Measurements from ENCODE around the gene FOXO6. TPM values are rescaled to one million over a fixed set of nuclear protein-coding genes. Genes with fewer than 3 reads are reported as not detected.

The FOXO6 gene
- polyA plus RNA-seq, 1 donor (not counting 4 experiments of a cell fraction or from before 2014, with no cell fraction given) = not detected

DNA sequence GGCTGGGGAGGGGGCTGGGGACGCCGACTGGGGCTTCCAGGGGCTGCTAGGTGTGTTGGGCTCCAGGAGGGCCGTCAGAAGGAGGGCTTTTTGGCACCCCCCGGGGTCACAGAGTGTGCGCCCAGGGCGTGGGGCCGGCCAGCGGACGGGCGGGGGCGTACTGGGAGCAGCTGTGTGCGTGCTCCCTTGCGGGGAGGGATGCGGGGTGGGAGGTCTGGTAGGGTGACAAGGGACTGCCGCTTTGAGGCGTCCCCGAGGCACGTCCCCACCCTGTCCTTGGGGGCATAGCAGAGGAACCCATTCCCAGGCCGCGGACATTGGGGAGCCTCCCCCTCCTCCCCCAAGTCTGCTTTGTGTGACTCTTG is 1.1 kb downstream of the FOXO6 start:
- Histone ChIP-seq H3K9me1 (ENCODE audit: control insufficient read depth, extremely low read depth, insufficient read depth, low read length) (peaks cover 3% of the 10 kb centered on the region), H3K4me3 (ENCODE audit: control insufficient read depth in 2 of 3, extremely low read depth in 1 of 3, insufficient read depth in 2 of 3, low read depth in 1 of 3, low read length in 3 of 3) (no peak overlapping the region), H3K4me1 (ENCODE audit: control insufficient read depth, extremely low read depth, insufficient read depth, low read length) (peaks cover 39% of the 10 kb centered on the region), H4K20me1 (ENCODE audit: control insufficient read depth, extremely low read depth, insufficient read depth, low read length) (peaks cover 7% of the 10 kb centered on the region), H3K9ac (ENCODE audit: control insufficient read depth, extremely low read depth, insufficient read depth, low read length) (no peak overlapping the region), H3K79me2 (ENCODE audit: control insufficient read depth, insufficient read depth, low read length) (no peaks in the 10 kb centered on the region), H3K9me3 (ENCODE audit: control insufficient read depth, low read depth, low read length) (no peaks in the 10 kb centered on the region), H2AFZ (ENCODE audit: control insufficient read depth, low read length) (no peak overlapping the region), H3K4me2 (ENCODE audit: control insufficient read depth, extremely low read depth, insufficient read depth, low read depth, low read length) (peak overlapping the region; percentile 66), H3K36me3 (ENCODE audit: control insufficient read depth in 2 of 2, extremely low read depth in 1 of 2, insufficient read depth in 2 of 2, low read length in 2 of 2) (no peaks in the 10 kb centered on the region), H3K27ac (ENCODE audit: control insufficient read depth, insufficient read depth, low read length) (no peak overlapping the region), H3K27me3 (ENCODE audit: control insufficient read depth, extremely low read depth, insufficient read depth, low read length) (peaks cover 51% of the 10 kb centered on the region)
- DNase-seq (ENCODE audit: low read depth, low spot score) (no peak), FAIRE-seq (no peak)
- peak; percentile 64 for TF ChIP-seq EZH2 (IDR thresholded peaks at IDR 0.05; ENCODE audit: low read length)
- TF ChIP-seq, protein P1, sequence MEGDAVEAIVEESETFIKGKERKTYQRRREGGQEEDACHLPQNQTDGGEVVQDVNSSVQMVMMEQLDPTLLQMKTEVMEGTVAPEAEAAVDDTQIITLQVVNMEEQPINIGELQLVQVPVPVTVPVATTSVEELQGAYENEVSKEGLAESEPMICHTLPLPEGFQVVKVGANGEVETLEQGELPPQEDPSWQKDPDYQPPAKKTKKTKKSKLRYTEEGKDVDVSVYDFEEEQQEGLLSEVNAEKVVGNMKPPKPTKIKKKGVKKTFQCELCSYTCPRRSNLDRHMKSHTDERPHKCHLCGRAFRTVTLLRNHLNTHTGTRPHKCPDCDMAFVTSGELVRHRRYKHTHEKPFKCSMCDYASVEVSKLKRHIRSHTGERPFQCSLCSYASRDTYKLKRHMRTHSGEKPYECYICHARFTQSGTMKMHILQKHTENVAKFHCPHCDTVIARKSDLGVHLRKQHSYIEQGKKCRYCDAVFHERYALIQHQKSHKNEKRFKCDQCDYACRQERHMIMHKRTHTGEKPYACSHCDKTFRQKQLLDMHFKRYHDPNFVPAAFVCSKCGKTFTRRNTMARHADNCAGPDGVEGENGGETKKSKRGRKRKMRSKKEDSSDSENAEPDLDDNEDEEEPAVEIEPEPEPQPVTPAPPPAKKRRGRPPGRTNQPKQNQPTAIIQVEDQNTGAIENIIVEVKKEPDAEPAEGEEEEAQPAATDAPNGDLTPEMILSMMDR (optimal IDR thresholded peaks at IDR 0.05 in 1 of 3, IDR thresholded peaks at IDR 0.05 in 1 of 3, conservative IDR thresholded peaks at IDR 0.05 in 1 of 3; ENCODE audit: extremely low read depth in 1 of 3, insufficient read depth in 2 of 3, low read length in 3 of 3) = no peak
- dilution Hi-C loops (cut with MboI; ENCODE audit: extremely low pct_ligation_motif_present, low sequenced_read_pairs) = no loop called here

DNA sequence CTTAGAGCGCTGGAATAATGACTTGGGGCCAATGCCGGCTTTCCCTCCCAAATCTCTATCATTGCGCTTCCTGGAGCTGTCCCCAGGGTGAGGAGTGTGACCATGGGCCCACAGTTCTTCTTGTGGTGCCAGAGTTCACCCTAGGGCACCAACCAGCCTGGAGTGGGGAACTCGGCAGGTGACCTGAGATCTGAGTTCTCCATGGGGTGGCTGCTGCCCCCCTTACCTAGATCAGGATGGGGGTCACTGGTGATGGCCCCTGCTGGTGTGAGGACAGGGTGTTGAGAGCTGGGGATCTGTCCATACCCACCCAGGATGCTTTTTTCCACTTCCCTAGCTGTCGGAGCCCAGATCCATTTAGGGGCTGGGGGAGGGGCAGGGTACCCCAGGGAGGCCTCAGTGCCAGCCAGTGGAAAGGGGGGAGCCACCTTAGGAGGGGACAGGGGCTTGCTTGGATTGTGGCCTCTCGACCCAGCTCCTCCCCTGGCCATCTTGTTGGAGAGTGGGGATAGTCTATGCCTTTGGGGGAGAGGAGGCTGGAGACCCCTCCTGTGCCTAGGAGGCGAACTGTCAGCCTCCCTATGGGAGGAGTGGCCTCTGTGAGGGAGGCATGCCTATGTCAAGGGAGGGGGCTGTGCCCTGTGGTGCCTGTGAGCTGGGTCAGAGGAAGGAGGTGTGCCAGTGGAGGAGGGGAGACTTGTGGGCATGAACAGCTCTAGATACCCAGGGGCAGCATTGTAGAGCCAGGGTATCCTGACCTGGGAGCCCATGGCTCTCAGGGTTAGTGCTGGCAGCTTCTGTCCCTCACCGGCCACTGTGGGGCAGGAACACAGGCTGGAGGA is 1.7 kb downstream of the FOXO6 start:
- Histone ChIP-seq H3K4me2 (ENCODE audit: control insufficient read depth, extremely low read depth, insufficient read depth, low read depth, low read length) (no peak overlapping the region), H3K27me3 (ENCODE audit: control insufficient read depth, extremely low read depth, insufficient read depth, low read length) (peaks cover 58% of the 10 kb centered on the region), H4K20me1 (ENCODE audit: control insufficient read depth, extremely low read depth, insufficient read depth, low read length) (peaks cover 7% of the 10 kb centered on the region), H3K9ac (ENCODE audit: control insufficient read depth, extremely low read depth, insufficient read depth, low read length) (no peak overlapping the region), H2AFZ (ENCODE audit: control insufficient read depth, low read length) (no peak overlapping the region), H3K4me3 (ENCODE audit: control insufficient read depth in 2 of 3, extremely low read depth in 1 of 3, insufficient read depth in 2 of 3, low read depth in 1 of 3, low read length in 3 of 3) (no peak overlapping the region), H3K4me1 (ENCODE audit: control insufficient read depth, extremely low read depth, insufficient read depth, low read length) (peaks cover 32% of the 10 kb centered on the region), H3K27ac (ENCODE audit: control insufficient read depth, insufficient read depth, low read length) (no peak overlapping the region), H3K9me1 (ENCODE audit: control insufficient read depth, extremely low read depth, insufficient read depth, low read length) (peaks cover 3% of the 10 kb centered on the region), H3K79me2 (ENCODE audit: control insufficient read depth, insufficient read depth, low read length) (no peaks in the 10 kb centered on the region), H3K36me3 (ENCODE audit: control insufficient read depth in 2 of 2, extremely low read depth in 1 of 2, insufficient read depth in 2 of 2, low read length in 2 of 2) (no peaks in the 10 kb centered on the region), H3K9me3 (ENCODE audit: control insufficient read depth, low read depth, low read length) (no peaks in the 10 kb centered on the region)
- TF ChIP-seq, protein P1 (optimal IDR thresholded peaks at IDR 0.05 in 1 of 3, IDR thresholded peaks at IDR 0.05 in 1 of 3, conservative IDR thresholded peaks at IDR 0.05 in 1 of 3; ENCODE audit: extremely low read depth in 1 of 3, insufficient read depth in 2 of 3, low read length in 3 of 3) = no peak
- no peak for TF ChIP-seq EZH2 (IDR thresholded peaks at IDR 0.05; ENCODE audit: low read length)
- DNase-seq (ENCODE audit: low read depth, low spot score) (no peak), FAIRE-seq (no peak)
- dilution Hi-C loops (cut with MboI; ENCODE audit: extremely low pct_ligation_motif_present, low sequenced_read_pairs) = no loop called here
